Cardiac fibroblast (primary cell): Measurements from ENCODE around the gene TMTC2.
"Not testable (repeated sequence)": the region's sequence is repeated elsewhere in the genome, so short reads cannot be mapped to it uniquely, and the experiment has no call there.

ENCODE experiments used
- DNase-seq, 2 donors: peaks; one replicate each; pipeline versions ENCODE4 v3.0.0 to v3.0.0-alpha.2; 2010; ENCODE audit warnings: low read depth in 2 of 2
- H3K4me3 ChIP-seq, 2 donors: replicated peaks in 1 of 2; 1 replicate in 1 of 2; 2 replicates in 1 of 2; pipeline ENCODE4 v1.5.1; 2011; ENCODE audit warnings: low read depth in 2 of 2, low read length in 2 of 2, mild to moderate bottlenecking in 2 of 2, moderate library complexity in 1 of 2
- TF ChIP-seq, protein P1 (sequence below): IDR thresholded peaks from one replicate; pipeline ENCODE4 v1.5.1; 2011; ENCODE audit warnings: low read depth, mild to moderate bottlenecking, low read length, inconsistent platforms

TMTC2 gene

DNA sequence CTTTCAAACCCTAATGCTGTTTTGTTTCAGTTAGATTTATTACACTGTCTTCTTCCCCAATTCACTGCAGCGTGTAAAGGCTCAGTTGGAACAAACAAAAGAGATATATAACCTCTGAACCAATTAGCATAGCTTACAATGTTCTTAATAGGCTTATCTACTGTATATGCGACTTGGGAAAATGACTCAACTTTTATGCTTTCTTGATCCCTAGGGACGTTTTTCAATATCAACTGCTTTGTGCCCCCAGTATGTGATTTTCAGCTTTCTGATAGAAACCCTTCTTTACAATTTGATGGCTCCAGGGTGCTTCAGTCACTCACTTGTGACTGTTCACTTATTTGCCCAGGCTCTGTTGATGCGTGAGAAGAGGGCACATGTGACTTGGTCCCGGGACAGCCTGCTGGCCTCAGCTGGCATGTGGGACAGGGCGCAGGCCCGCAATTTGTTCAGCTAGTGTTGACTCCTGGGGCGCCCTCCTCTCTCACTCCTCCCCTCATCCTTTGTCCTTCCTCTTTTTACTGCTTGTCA, 107.1 kb downstream of the TMTC2 start:
- DNase-seq: no peak
- TF ChIP-seq, protein P1, sequence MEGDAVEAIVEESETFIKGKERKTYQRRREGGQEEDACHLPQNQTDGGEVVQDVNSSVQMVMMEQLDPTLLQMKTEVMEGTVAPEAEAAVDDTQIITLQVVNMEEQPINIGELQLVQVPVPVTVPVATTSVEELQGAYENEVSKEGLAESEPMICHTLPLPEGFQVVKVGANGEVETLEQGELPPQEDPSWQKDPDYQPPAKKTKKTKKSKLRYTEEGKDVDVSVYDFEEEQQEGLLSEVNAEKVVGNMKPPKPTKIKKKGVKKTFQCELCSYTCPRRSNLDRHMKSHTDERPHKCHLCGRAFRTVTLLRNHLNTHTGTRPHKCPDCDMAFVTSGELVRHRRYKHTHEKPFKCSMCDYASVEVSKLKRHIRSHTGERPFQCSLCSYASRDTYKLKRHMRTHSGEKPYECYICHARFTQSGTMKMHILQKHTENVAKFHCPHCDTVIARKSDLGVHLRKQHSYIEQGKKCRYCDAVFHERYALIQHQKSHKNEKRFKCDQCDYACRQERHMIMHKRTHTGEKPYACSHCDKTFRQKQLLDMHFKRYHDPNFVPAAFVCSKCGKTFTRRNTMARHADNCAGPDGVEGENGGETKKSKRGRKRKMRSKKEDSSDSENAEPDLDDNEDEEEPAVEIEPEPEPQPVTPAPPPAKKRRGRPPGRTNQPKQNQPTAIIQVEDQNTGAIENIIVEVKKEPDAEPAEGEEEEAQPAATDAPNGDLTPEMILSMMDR: no peak
- H3K4me3 ChIP-seq: no peak overlapping the region

DNA sequence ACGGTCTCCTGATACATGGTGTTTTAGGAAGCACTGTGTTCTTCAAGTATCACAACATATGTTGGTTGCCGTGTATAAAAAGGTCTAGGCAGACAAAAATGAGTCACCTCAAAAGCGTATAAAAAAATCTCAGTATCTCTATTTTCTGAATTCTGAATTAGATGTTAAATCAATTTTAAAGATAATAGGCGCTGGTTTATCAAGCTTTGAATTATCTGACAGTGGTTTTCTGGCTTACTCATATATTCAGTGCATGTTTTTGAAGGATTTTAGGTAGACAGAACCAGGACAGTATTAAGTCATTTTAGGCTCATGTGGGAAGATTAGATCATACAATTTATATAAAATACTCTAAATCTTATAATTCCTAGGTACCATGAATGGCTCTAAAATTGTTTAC, 110.8 kb downstream of the TMTC2 start:
- no peak overlapping the region for H3K4me3 ChIP-seq
- TF ChIP-seq, protein P1: no peak

DNA sequence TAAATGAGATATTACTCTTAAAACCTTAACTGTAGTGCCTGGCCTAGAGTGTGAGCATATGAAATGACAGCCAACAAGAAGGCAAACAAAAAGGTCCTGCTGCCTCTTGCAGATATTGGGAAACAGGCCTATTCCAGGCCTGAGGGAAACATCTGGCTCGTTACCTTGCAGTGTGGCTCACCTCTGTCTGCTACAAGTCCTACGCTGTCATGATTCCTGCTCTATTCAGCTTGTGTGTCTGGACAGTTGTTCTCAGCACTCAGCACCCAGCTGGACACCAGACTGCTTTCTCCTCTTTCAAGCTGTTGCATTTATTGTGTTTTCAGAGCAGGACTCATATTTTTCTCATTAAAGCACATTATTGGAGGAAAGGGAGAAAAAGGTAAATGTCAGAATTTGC, 113.5 kb downstream of the TMTC2 start:
- TF ChIP-seq, protein P1: no peak
- no peak overlapping the region for H3K4me3 ChIP-seq
- DNase-seq: no peak

More for the DNA sequence above, 110.8 kb downstream of the TMTC2 start:
- no peak for DNase-seq

DNA sequence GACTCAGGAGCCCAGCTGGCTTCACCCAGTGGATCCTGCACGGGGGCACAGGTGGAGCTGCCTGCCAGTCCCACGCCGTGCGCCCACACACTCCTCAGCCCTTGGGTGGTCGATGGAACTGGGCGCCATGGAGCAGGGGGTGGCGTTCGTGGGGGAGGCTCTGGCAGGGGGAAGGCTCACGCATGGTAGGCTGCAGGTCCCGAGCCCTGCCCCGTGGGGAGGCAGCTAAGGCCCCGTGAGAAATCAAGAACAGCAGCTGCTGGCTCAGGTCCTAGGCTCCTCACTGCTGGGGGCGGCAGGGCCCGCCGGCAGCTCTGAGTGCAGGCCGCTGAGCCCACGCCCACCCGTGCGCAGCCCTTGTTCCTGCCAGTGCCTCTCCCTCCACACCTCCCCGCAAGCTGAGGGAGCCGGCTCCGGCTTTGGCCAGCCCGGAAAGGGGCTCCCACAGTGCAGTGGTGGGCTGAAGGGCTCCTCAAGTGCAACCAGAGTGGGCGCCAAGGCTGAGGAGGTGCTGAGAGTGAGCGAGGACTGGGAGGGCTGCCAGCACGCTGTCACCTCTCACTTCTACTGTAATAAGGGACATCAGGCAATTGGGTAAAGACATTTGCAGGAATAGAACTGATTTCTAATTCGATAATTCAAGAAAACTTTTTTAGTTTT, 115.4 kb downstream of the TMTC2 start:
- H3K4me3 ChIP-seq: no peak overlapping the region
- TF ChIP-seq, protein P1: no peak
- no peak for DNase-seq

DNA sequence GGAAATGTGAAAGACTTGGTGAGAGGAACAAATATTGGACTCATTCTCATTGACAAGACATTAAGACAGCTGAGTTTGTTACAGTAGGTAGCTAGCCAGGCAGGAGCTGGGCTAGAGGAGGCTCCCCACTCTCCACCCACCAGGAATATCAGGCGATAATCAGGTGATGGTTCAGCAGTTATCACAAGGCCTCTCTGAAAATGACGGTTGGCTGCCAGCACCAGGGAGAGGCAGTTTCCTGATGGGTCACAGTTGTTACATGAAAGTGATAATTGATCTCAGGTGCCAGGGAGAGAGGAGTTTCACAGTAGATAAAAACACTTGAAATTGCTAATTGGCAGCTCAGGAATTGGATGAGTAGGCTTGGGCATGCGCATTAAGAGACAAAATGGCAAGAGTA, 116.5 kb downstream of the TMTC2 start:
- H3K4me3 ChIP-seq: no peak overlapping the region
- DNase-seq: no peak
- TF ChIP-seq, protein P1: no peak

DNA sequence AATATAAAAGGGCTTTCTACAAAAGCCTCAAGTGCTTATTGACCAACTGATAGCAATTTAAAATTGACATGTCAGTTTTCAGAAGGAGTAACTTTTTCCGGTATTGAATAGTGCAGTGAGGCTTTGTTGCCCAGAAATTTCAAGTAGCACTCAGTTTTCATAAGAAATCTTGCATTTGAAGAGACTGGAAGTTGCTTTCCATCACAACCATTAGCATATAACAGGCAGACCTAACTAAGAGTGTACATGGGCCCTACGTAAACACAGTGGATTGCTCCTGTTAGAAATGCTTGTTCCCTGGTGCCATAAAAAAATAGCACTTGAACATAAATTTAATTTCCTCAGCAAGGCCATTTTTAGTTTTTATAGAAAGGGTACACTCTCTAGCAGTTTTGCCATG, 117.9 kb downstream of the TMTC2 start:
- TF ChIP-seq, protein P1: no peak
- no peak overlapping the region for H3K4me3 ChIP-seq
- no peak for DNase-seq

DNA sequence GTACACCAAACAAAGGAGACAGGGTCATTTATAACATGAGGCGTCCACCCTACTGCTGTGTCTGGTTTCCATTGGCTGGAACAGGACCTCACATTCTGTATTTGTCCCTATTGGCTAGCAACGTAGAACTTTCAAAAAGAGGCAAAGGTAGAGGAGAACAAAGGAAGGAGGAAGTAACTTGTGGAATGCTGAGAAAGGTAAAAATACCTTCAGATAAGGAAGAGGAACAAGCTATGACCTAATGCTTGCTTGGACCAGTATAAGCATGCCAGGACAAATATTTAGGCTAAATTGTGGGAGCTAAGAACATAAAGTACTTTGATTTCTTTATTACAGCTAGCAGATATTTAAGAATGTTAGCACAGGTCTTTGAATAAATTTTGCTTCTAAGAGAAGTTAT, 118.3 kb downstream of the TMTC2 start:
- not testable (repeated sequence) for DNase-seq, H3K4me3 ChIP-seq
